HG03378 (cell line): ENCODE data around the gene FFAR2.
"Not testable (repeated sequence)": the region's sequence is repeated elsewhere in the genome, so short reads cannot be mapped to it uniquely, and the experiment has no call there.

ENCODE experiments used
- ATAC-seq: cut with Tn5 transposase; IDR thresholded peaks from one replicate; pipeline ENCODE4 v1.9.1; 2021; ENCODE audit warnings: mild to moderate bottlenecking, moderate library complexity; ENCODE audit not compliant: unreplicated experiment

The FFAR2 gene

GRCh38 chr19:35423406-35423805 lies 24.7 kb upstream of the FFAR2 start:
- not testable (repeated sequence) for ATAC-seq

GRCh38 chr19:35425682-35426081 lies 22.4 kb upstream of the FFAR2 start:
- no peak for ATAC-seq

GRCh38 chr19:35427187-35427586 lies 20.9 kb upstream of the FFAR2 start:
- no peak for ATAC-seq

GRCh38 chr19:35429698-35430408 lies 18.2 kb upstream of the FFAR2 start:
- no peak for ATAC-seq

- no peak for ATAC-seq
Observed at GRCh38 chr19:35430409-35431144, 17.5 kb upstream of the FFAR2 start.

- ATAC-seq: no peak
Observed at GRCh38 chr19:35431145-35431807, 16.8 kb upstream of the FFAR2 start.

- no peak for ATAC-seq
Observed at GRCh38 chr19:35432911-35433310, 15.1 kb upstream of the FFAR2 start.

GRCh38 chr19:35433448-35433847 lies 14.6 kb upstream of the FFAR2 start:
- ATAC-seq: no peak

GRCh38 chr19:35435896-35436295 lies 12.2 kb upstream of the FFAR2 start:
- ATAC-seq: no peak

GRCh38 chr19:35436477-35437405 lies 11.3 kb upstream of the FFAR2 start:
- no peak for ATAC-seq

- no peak for ATAC-seq
Observed at GRCh38 chr19:35437406-35437951, 10.6 kb upstream of the FFAR2 start.

GRCh38 chr19:35438096-35438495 lies 10.0 kb upstream of the FFAR2 start:
- no peak for ATAC-seq

- ATAC-seq: no peak
Observed at GRCh38 chr19:35438527-35438926, 9.5 kb upstream of the FFAR2 start.

- no peak for ATAC-seq
Observed at GRCh38 chr19:35439921-35440320, 8.1 kb upstream of the FFAR2 start.

GRCh38 chr19:35442091-35442490 lies 6.0 kb upstream of the FFAR2 start:
- ATAC-seq: no peak

GRCh38 chr19:35444735-35445134 lies 3.3 kb upstream of the FFAR2 start:
- ATAC-seq: no peak

- no peak for ATAC-seq
Observed at GRCh38 chr19:35445826-35446593, 2.0 kb upstream of the FFAR2 start.

- no peak for ATAC-seq
Observed at GRCh38 chr19:35449359-35450043, 1.4 kb downstream of the FFAR2 start.
